SK-N-SH treated with all-trans-retinoic acid at 6 μM for 48 hours (cell line): ENCODE results near the gene AKT3.

Source experiments
- ATAC-seq: fragments of 200-7000 bp; cut with Tn5 transposase; 3 replicates; pipeline ENCODE4 v1.9.1; 2020; ENCODE audit warnings: mild to moderate bottlenecking, moderate library complexity
- ARNTL ChIP-seq: fragments of 450-650 bp; formaldehyde crosslinking; IDR thresholded peaks from 2 replicates; pipeline ENCODE4 v1.5.0; 2020; ENCODE audit warnings: low read depth, mild to moderate bottlenecking, moderate library complexity, borderline replicate concordance
- BACH2 ChIP-seq: fragments of 250-450 bp; sonication (Bioruptor Pico); IDR thresholded peaks from 2 replicates; pipeline ENCODE4 v1.9.0; 2021; ENCODE audit warnings: mild to moderate bottlenecking, borderline replicate concordance
- CREB5 ChIP-seq: fragments of 250-450 bp; sonication (Bioruptor Pico); IDR thresholded peaks from 2 replicates; pipeline ENCODE4 v1.5.1; 2020; ENCODE audit warnings: low read depth, mild to moderate bottlenecking, moderate library complexity
- CSDC2 ChIP-seq: fragments of 250-450 bp; sonication (Bioruptor Pico); IDR thresholded peaks from 2 replicates; pipeline ENCODE4 v1.5.0; 2020; ENCODE audit warnings: mild to moderate bottlenecking, moderate library complexity
- CSRNP3 ChIP-seq: fragments of 250-450 bp; sonication (Bioruptor Pico); IDR thresholded peaks from 2 replicates; pipeline ENCODE4 v1.5.1; 2021; ENCODE audit warnings: mild to moderate bottlenecking, moderate library complexity
- ESRRG ChIP-seq: fragments of 250-450 bp; sonication (Bioruptor Pico); IDR thresholded peaks from 2 replicates; pipeline ENCODE4 v1.6.1; 2021; ENCODE audit warnings: mild to moderate bottlenecking
- GLIS3 ChIP-seq: fragments of 250-450 bp; sonication (Bioruptor Pico); IDR thresholded peaks from 2 replicates; pipeline ENCODE4 v1.5.0; 2020; ENCODE audit warnings: mild to moderate bottlenecking, moderate library complexity
- ISL1 ChIP-seq: fragments of 250-450 bp; sonication (Bioruptor Pico); IDR thresholded peaks from 2 replicates; pipeline ENCODE4 v2.1.2; 2022; ENCODE audit warnings: mild to moderate bottlenecking, moderate library complexity
- PATZ1 ChIP-seq: fragments of 250-450 bp; sonication (Bioruptor Pico); IDR thresholded peaks from 2 replicates; pipeline ENCODE4 v1.8.0; 2020; ENCODE audit warnings: mild to moderate bottlenecking, moderate library complexity, borderline replicate concordance
- POU6F1 ChIP-seq: fragments of 250-450 bp; sonication (Bioruptor Pico); IDR thresholded peaks from 2 replicates; pipeline ENCODE4 v1.8.0; 2021; ENCODE audit warnings: low read depth, mild to moderate bottlenecking, moderate library complexity, borderline replicate concordance
- PPARA ChIP-seq: fragments of 250-450 bp; sonication (Bioruptor Pico); IDR thresholded peaks from 2 replicates; pipeline ENCODE4 v1.5.0; 2020; ENCODE audit warnings: mild to moderate bottlenecking, borderline replicate concordance
- RARB ChIP-seq: fragments of 250-450 bp; sonication (Bioruptor Pico); IDR thresholded peaks from 2 replicates; pipeline ENCODE4 v1.8.0; 2021; ENCODE audit warnings: mild to moderate bottlenecking, moderate library complexity
- TOX ChIP-seq: fragments of 250-450 bp; sonication (Bioruptor Pico); IDR thresholded peaks from 2 replicates; pipeline ENCODE4 v1.8.0; 2021; ENCODE audit warnings: mild to moderate bottlenecking, moderate library complexity, borderline replicate concordance
- TSHZ2 ChIP-seq: fragments of 250-450 bp; sonication (Bioruptor Pico); IDR thresholded peaks from 2 replicates; pipeline ENCODE4 v1.5.0; 2020; ENCODE audit warnings: mild to moderate bottlenecking, moderate library complexity
- ZC3H10 ChIP-seq: fragments of 250-450 bp; sonication (Bioruptor Pico); IDR thresholded peaks from 2 replicates; pipeline ENCODE4 v1.5.1; 2021; ENCODE audit warnings: mild to moderate bottlenecking, moderate library complexity
- ZFP3 ChIP-seq: fragments of 250-450 bp; sonication (Bioruptor Pico); IDR thresholded peaks from 2 replicates; pipeline ENCODE4 v1.5.0; 2020; ENCODE audit warnings: mild to moderate bottlenecking, moderate library complexity
- ZFP30 ChIP-seq: fragments of 450-650 bp; formaldehyde crosslinking; IDR thresholded peaks from 2 replicates; pipeline ENCODE4 v1.5.0; 2022; ENCODE audit warnings: mild to moderate bottlenecking, moderate library complexity
- ZNF565 ChIP-seq: fragments of 450-650 bp; formaldehyde crosslinking; conservative IDR thresholded peaks from 2 replicates; pipeline ENCODE4 v1.5.0; 2020; ENCODE audit warnings: low read depth, mild to moderate bottlenecking, moderate library complexity
- ZNF8 ChIP-seq: fragments of 450-650 bp; formaldehyde crosslinking; IDR thresholded peaks from 2 replicates; pipeline ENCODE4 v1.5.0; 2020; ENCODE audit warnings: mild to moderate bottlenecking, moderate library complexity

Gene AKT3

GRCh38 chr1:243562473-243562872 is 287.6 kb downstream of the AKT3 start:
- TF ChIP-seq ISL1: no peak
- TF ChIP-seq RARB (CRISPR knock-in tag): no peak
- TF ChIP-seq BACH2 (CRISPR knock-in tag): no peak
- no peak for TF ChIP-seq CSRNP3 (CRISPR knock-in tag)
- TF ChIP-seq PATZ1: no peak
- TF ChIP-seq POU6F1 (CRISPR knock-in tag): no peak
- TF ChIP-seq TOX: no peak
- no peak for TF ChIP-seq PPARA (CRISPR knock-in tag)
- no peak for ATAC-seq

GRCh38 chr1:243561588-243562319 is 288.3 kb downstream of the AKT3 start:
- no peak for TF ChIP-seq GLIS3 (CRISPR knock-in tag)
- TF ChIP-seq ZNF8 (CRISPR knock-in tag): peak; percentile 97
- TF ChIP-seq, all 23 proteins: peak for 1
- no peak for ATAC-seq

- no peak for TF ChIP-seq PATZ1
- TF ChIP-seq PPARA (CRISPR knock-in tag): no peak
- no peak for TF ChIP-seq CSDC2
- TF ChIP-seq ZFP30 (CRISPR knock-in tag): no peak
- TF ChIP-seq ZC3H10 (CRISPR knock-in tag): no peak
- TF ChIP-seq TSHZ2 (CRISPR knock-in tag): no peak
- TF ChIP-seq ZNF565: no peak
- no peak for TF ChIP-seq ZFP3
- no peak for TF ChIP-seq CREB5
- TF ChIP-seq ISL1: no peak
- no peak for TF ChIP-seq RARB (CRISPR knock-in tag)
- TF ChIP-seq TOX: no peak
- TF ChIP-seq CSRNP3 (CRISPR knock-in tag): no peak
- no peak for TF ChIP-seq GLIS3 (CRISPR knock-in tag)
- TF ChIP-seq ESRRG: no peak
- TF ChIP-seq ARNTL (CRISPR knock-in tag): no peak
- ATAC-seq: peak; percentile 72
These were observed 290.4 kb downstream of the AKT3 start for GRCh38 chr1:243559575-243560162.
